GM19351 (cell line): Measurements from ENCODE around the gene RPUSD4.

Source experiments
- ATAC-seq: cut with Tn5 transposase; IDR thresholded peaks from one replicate; pipeline ENCODE4 v1.9.1; 2021; ENCODE audit warnings: mild to moderate bottlenecking, moderate library complexity; ENCODE audit not compliant: unreplicated experiment

RPUSD4 gene

GRCh38 chr11:126214441-126214840, 3.0 kb upstream of the RPUSD4 start:
- ATAC-seq = no peak

GRCh38 chr11:126212089-126212660, 725 bp upstream of the RPUSD4 start:
- ATAC-seq = no peak

- no peak for ATAC-seq
These were observed 597 bp downstream of the RPUSD4 start for GRCh38 chr11:126210871-126211235.

GRCh38 chr11:126207896-126208295, 3.6 kb downstream of the RPUSD4 start:
- no peak for ATAC-seq

GRCh38 chr11:126205359-126205758, 6.1 kb downstream of the RPUSD4 start:
- ATAC-seq = no peak

GRCh38 chr11:126202646-126203359, 8.6 kb downstream of the RPUSD4 start:
- ATAC-seq = no peak

- ATAC-seq = no peak
These were observed 12.8 kb downstream of the RPUSD4 start for GRCh38 chr11:126198648-126199047.

GRCh38 chr11:126197277-126197939, 14.0 kb downstream of the RPUSD4 start:
- ATAC-seq = no peak

GRCh38 chr11:126195119-126195518, 16.3 kb downstream of the RPUSD4 start:
- no peak for ATAC-seq

GRCh38 chr11:126194121-126194543, 17.3 kb downstream of the RPUSD4 start:
- ATAC-seq = no peak

- no peak for ATAC-seq
These were observed 18.4 kb downstream of the RPUSD4 start for GRCh38 chr11:126193038-126193478.

GRCh38 chr11:126192361-126192760, 19.1 kb downstream of the RPUSD4 start:
- ATAC-seq = no peak

GRCh38 chr11:126191379-126192073, 19.9 kb downstream of the RPUSD4 start:
- ATAC-seq = no peak

GRCh38 chr11:126190792-126191191, 20.7 kb downstream of the RPUSD4 start:
- ATAC-seq = no peak

- peak; percentile 62 for ATAC-seq
These were observed 22.1 kb downstream of the RPUSD4 start for GRCh38 chr11:126189109-126189929.

GRCh38 chr11:126188332-126189108, 22.9 kb downstream of the RPUSD4 start:
- peak; percentile 85 for ATAC-seq

- ATAC-seq = no peak
These were observed 24.5 kb downstream of the RPUSD4 start for GRCh38 chr11:126186708-126187529.

- ATAC-seq = no peak
These were observed 25.3 kb downstream of the RPUSD4 start for GRCh38 chr11:126186025-126186698.
